ENCODE results near the gene EMILIN2.
A peak's percentile ranks its signal among the peaks of the same experiment; 100 is the strongest.

The EMILIN2 gene

GRCh38 chr18:2948038-2948437 is 101.2 kb downstream of the EMILIN2 start:
- no peak for TF ChIP-seq ZNF600 (tag by site-specific recombination; IDR thresholded peaks at IDR 0.05)
- 0 out of 2 replicates have a peak, but pooled peaks have one; percentile 18 for TF ChIP-seq CTCF (tag by site-specific recombination; IDR thresholded peaks at IDR 0.05)
- Histone ChIP-seq H3K4me1 (ENCODE audit: control insufficient read depth, insufficient read depth, low read length) (no peaks in the 10 kb centered on the region), H3K9me3 (ENCODE audit: control insufficient read depth, insufficient read depth, low read depth, low read length) (no peaks in the 10 kb centered on the region), H3K27ac (ENCODE audit: extremely low read depth, low read depth, low read length) (no peak overlapping the region), H3K36me3 (ENCODE audit: control insufficient read depth in 2 of 2, insufficient read depth in 1 of 2, low read length in 2 of 2) (peaks cover 0 to 3% of the 10 kb centered on the region in 2 experiments), H3K4me3 (ENCODE audit: low read depth, low read length) (no peak overlapping the region)
- ChIA-PET POLR2A (no interaction called here), CTCF (interaction anchor here (0.6 to 2.2 kb wide), 13 partner anchors 9 to 204 kb away, joined by 3 to 11 read pairs (median 5); no protein-coding TSS in a partner anchor)

GRCh38 chr18:2952605-2953004 is 105.8 kb downstream of the EMILIN2 start:
- no peak overlapping the region for H3K4me3 ChIP-seq (ENCODE audit: low read depth, low read length)
- no peaks in the 10 kb centered on the region for H3K4me1 ChIP-seq (ENCODE audit: control insufficient read depth, insufficient read depth, low read length)
- H3K36me3 ChIP-seq (ENCODE audit: control insufficient read depth in 2 of 2, insufficient read depth in 1 of 2, low read length in 2 of 2): peaks cover 3 to 11% of the 10 kb centered on the region in 2 experiments
- H3K27ac ChIP-seq (ENCODE audit: extremely low read depth, low read depth, low read length): no peak overlapping the region
- no peaks in the 10 kb centered on the region for H3K9me3 ChIP-seq (ENCODE audit: control insufficient read depth, insufficient read depth, low read depth, low read length)
- TF ChIP-seq ZNF580 (tag by site-specific recombination; IDR thresholded peaks at IDR 0.05) (no peak), ZNF654 (tag by site-specific recombination; IDR thresholded peaks at IDR 0.05; ENCODE audit: low read depth) (no peak), ZNF26 (tag by site-specific recombination; IDR thresholded peaks at IDR 0.05) (no peak), ZNF426 (tag by site-specific recombination; IDR thresholded peaks at IDR 0.05) (no peak)
- CTCF ChIA-PET: interaction anchor here (0.6 to 0.9 kb wide), 2 partner anchors 86 to 111 kb away, joined by 3 to 4 read pairs; no protein-coding TSS in a partner anchor
- POLR2A ChIA-PET: no interaction called here

GRCh38 chr18:2953935-2954653 is 107.3 kb downstream of the EMILIN2 start:
- H3K27ac ChIP-seq (ENCODE audit: extremely low read depth, low read depth, low read length): no peak overlapping the region
- peaks cover 3 to 11% of the 10 kb centered on the region in 2 experiments for H3K36me3 ChIP-seq (ENCODE audit: control insufficient read depth in 2 of 2, insufficient read depth in 1 of 2, low read length in 2 of 2)
- H3K4me3 ChIP-seq (ENCODE audit: low read depth, low read length): no peak overlapping the region
- no peaks in the 10 kb centered on the region for H3K9me3 ChIP-seq (ENCODE audit: control insufficient read depth, insufficient read depth, low read depth, low read length)
- no peaks in the 10 kb centered on the region for H3K4me1 ChIP-seq (ENCODE audit: control insufficient read depth, insufficient read depth, low read length)
- ChIA-PET POLR2A (no interaction called here), CTCF (interaction anchor here (0.6 kb wide), 1 partner anchor 118 kb away, joined by 3 read pairs; no protein-coding TSS in a partner anchor)
- TF ChIP-seq ZNF571 (tag by site-specific recombination; IDR thresholded peaks at IDR 0.05): no peak
- no peak for TF ChIP-seq ZNF555 (tag by site-specific recombination; conservative IDR thresholded peaks at IDR 0.05)
- no peak for TF ChIP-seq ZNF645 (tag by site-specific recombination; IDR thresholded peaks at IDR 0.05)
- no peak for TF ChIP-seq ZNF132 (tag by site-specific recombination; IDR thresholded peaks at IDR 0.05; ENCODE audit: borderline replicate concordance)
- TF ChIP-seq ZNF600 (tag by site-specific recombination; IDR thresholded peaks at IDR 0.05): no peak
- TF ChIP-seq ZNF777 (tag by site-specific recombination; IDR thresholded peaks at IDR 0.05; ENCODE audit: borderline replicate concordance): no peak
- no peak for TF ChIP-seq ZNF530 (tag by site-specific recombination; IDR thresholded peaks at IDR 0.05; ENCODE audit: low read depth)
- no peak for TF ChIP-seq TCF7L2 (IDR thresholded peaks at IDR 0.05; ENCODE audit: borderline replicate concordance, low read depth, low read length)
- no peak for TF ChIP-seq ZNF26 (tag by site-specific recombination; IDR thresholded peaks at IDR 0.05)
- no peak for TF ChIP-seq ZNF214 (tag by site-specific recombination; IDR thresholded peaks at IDR 0.05; ENCODE audit: borderline replicate concordance)
- TF ChIP-seq ZNF514 (tag by site-specific recombination; IDR thresholded peaks at IDR 0.05): no peak
- no peak for TF ChIP-seq ZNF544 (tag by site-specific recombination; IDR thresholded peaks at IDR 0.05)
- TF ChIP-seq ZBTB11 (tag by site-specific recombination; conservative IDR thresholded peaks at IDR 0.05; ENCODE audit: low read depth): no peak
- TF ChIP-seq ZNF561 (tag by site-specific recombination; IDR thresholded peaks at IDR 0.05; ENCODE audit: borderline replicate concordance): no peak
- no peak for TF ChIP-seq ZNF404 (tag by site-specific recombination; IDR thresholded peaks at IDR 0.05)
- no peak for TF ChIP-seq ZBTB48 (tag by site-specific recombination; IDR thresholded peaks at IDR 0.05)

Data from HEK293 (cell line).